A549 (cell line): ENCODE data around the gene CALM1.

Source experiments
- POLR2A ChIP-seq: IDR thresholded peaks from 2 replicates; pipeline ENCODE4 v1.6.1; 2012; ENCODE audit warnings: mild to moderate bottlenecking, low read length
- SMC3 ChIP-seq: fragments of >200 bp; sonication (Bioruptor Twin); formaldehyde crosslinking; IDR thresholded peaks from 3 replicates; pipeline ENCODE4 v1.6.1; 2018; ENCODE audit warnings: inconsistent platforms

- no peak for TF ChIP-seq SMC3
- TF ChIP-seq POLR2A = no peak
Measured at GRCh38 chr14:90416720-90417119, 19.9 kb downstream of the CALM1 start.
